IPS DF 4.7 (cell line): ENCODE results near the gene PAPPA2.
"Not testable (repeated sequence)": the region's sequence is repeated elsewhere in the genome, so short reads cannot be mapped to it uniquely, and the experiment has no call there.

Source experiments
- DNase-seq: peaks from one replicate; pipeline ENCODE4 v3.0.0-alpha.2; 2013; ENCODE audit warnings: low spot score; ENCODE audit errors: extremely low read depth

Gene PAPPA2, protein sequence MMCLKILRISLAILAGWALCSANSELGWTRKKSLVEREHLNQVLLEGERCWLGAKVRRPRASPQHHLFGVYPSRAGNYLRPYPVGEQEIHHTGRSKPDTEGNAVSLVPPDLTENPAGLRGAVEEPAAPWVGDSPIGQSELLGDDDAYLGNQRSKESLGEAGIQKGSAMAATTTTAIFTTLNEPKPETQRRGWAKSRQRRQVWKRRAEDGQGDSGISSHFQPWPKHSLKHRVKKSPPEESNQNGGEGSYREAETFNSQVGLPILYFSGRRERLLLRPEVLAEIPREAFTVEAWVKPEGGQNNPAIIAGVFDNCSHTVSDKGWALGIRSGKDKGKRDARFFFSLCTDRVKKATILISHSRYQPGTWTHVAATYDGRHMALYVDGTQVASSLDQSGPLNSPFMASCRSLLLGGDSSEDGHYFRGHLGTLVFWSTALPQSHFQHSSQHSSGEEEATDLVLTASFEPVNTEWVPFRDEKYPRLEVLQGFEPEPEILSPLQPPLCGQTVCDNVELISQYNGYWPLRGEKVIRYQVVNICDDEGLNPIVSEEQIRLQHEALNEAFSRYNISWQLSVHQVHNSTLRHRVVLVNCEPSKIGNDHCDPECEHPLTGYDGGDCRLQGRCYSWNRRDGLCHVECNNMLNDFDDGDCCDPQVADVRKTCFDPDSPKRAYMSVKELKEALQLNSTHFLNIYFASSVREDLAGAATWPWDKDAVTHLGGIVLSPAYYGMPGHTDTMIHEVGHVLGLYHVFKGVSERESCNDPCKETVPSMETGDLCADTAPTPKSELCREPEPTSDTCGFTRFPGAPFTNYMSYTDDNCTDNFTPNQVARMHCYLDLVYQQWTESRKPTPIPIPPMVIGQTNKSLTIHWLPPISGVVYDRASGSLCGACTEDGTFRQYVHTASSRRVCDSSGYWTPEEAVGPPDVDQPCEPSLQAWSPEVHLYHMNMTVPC (N-terminal part only)

GRCh38 chr1:176462674-176463378, at the start of gene PAPPA2:
TSS of gene PAPPA2 (plus strand) at chr1:176463175. CDS start at chr1:176556323, 93,148 bp downstream.
- no peak for DNase-seq

- no peak for DNase-seq
Observed at GRCh38 chr1:176416777-176417176, 46.2 kb upstream of the PAPPA2 start.

DNA sequence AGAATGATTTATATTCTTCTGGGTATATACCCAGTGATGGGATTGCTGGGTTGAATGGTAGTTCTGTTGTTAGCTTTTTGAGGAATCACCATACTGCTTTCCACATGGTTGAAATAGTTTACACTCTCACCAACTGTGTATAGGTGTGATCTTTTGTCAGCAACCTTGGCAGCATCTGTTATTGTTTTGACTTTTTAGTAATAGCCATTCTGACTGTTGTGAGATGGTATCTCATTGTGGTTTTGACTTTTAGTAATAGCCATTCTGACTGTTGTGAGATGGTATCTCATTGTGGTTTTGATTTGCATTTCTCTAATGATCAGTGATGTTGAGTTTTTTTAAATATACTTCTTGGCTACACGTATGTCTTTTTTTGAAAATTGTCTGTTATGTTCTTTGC, 43.4 kb upstream of the PAPPA2 start:
- not testable (repeated sequence) for DNase-seq

GRCh38 chr1:176434234-176434633, 28.7 kb upstream of the PAPPA2 start:
- DNase-seq = no peak

DNA sequence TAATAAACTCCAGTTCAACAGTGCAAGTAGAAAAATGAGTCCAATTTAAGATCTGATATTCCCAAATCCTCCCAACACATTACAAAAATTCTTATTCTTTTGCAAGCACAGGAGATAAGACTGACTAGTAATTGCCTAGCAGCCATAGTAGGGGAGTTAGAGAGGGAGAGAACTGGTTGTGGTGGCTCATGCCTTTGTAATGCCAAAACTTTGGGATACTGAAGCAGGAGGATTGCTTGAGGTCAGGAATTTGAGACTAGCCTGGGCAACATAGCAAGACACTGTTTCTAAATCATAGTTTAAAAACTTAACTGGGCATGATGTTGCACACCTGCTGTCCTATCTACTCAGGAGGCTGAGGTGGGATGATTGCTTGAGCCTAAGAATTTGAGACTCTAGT, 26.7 kb upstream of the PAPPA2 start:
- no peak for DNase-seq

GRCh38 chr1:176440176-176440575, 22.8 kb upstream of the PAPPA2 start:
- no peak for DNase-seq

DNA sequence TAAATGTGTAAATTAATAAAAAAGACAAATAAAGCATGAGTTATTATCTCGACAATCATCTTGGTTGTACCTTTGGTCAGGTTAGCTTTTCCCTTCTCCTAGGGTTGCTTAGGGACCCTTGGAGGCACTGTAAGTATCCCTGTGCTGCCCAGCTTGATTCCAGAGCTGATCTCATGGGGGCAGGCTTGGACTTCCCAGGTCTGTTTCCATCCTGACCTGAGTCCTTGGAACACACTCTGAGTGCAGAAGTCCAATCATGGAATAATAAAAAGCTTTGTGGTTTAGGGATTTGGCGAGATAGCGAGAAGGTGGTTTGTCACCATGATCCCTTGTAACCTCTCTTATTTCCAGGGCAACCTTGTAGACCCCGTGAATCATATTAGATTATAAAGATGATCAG, 18.7 kb upstream of the PAPPA2 start:
- no peak for DNase-seq

DNA sequence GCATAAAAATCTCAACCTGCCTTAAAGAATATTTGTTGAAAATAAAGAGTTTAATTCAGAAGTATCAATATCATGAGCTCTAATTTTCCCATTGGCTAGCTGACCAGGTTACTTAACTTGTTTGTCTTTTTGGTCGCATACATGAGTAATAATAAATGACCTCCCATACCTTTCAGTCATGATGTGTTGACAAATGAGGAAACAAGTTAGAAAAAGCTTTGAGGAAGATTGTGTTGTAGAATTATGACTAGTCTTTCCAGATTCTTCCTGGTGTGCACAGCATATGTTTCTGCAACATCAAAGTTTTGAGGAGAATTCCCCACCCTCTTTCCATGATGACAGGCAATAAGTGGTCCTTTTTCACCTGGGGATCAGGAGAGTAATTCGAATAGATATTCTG, 17.6 kb upstream of the PAPPA2 start:
- DNase-seq = no peak

DNA sequence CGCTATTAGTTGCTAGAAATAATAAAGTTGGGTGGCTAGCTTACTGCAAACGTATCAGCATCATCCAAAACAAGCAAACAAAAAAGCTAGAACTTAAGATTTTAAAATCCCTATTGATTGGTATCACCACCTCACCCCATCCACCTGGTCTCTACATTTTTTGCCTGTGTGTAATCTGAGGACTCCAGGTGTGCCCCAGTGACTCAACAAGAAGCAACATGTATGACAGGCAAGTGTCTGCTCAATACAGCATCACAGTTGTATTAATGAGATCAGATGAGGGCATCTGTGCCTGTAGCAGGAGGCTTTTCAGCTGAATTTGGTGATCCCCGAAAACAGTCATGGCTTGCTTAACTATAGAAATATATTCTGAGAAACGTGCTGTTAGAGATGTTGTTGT, 14.6 kb upstream of the PAPPA2 start:
- no peak for DNase-seq

GRCh38 chr1:176450526-176450925, 12.4 kb upstream of the PAPPA2 start:
- DNase-seq = no peak

- DNase-seq = not testable (repeated sequence)
Observed at GRCh38 chr1:176451741-176452140, 11.2 kb upstream of the PAPPA2 start.

DNA sequence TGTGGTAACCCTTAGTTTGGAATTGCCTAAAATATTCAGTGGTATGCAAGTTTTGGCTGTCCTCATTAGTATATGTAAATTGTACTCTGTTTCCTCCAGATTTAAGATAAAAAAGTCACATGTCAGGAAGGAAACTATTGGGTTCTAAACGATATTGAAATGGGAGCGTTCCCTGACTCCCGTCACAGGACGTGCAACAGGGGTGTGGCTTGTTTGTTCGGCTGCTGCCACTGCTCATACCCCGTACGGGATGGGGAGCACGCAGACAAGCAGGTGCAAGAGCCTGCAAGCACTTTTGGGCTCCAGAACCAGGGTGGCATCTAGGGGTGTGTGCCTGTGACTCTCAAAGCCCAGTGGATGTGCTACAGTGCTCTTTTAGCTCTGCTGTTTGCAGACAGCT, 6.2 kb upstream of the PAPPA2 start:
- DNase-seq = no peak

DNA sequence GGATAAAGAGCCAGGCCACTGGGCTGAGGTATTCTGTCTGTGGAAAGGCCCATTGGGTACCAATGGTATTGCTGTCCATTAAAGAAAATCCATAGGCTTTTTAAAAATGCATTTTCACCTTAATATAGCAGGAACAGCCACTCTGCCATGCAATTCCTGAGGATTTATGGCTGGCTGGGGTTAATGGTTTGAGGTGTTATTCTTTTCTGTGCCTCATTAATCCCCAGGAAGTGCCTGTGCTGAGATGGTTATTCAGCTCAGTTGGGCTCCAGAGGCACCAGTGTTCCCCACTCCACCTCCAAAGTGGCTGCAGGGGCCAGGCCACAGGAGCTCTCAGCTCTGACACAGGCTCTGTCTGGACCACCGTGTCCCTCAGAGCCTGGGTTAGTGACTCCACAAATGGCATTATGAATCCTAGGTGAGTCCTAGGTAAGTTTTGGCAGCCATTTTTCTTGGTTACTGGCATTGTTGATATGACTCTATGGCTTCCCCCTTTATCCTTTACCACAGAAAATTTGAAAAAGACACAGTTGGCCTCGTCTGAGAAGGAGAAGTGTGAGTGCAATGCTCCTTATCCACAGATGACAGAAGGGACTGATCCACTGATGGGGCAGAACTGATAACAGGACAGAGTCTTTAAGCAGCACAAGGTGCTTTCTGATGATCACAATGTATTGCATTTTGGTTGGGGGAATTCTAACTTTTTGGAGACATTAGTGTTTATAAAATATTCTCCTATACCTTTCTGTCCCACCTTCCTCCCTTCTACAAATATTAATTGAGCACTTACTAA, 2.2 kb upstream of the PAPPA2 start:
- DNase-seq = no peak

GRCh38 chr1:176461576-176461975, 1.4 kb upstream of the PAPPA2 start:
- no peak for DNase-seq

GRCh38 chr1:176466514-176466913, 3.5 kb downstream of the PAPPA2 start:
- DNase-seq = peak; percentile 36

GRCh38 chr1:176469450-176470010, 6.6 kb downstream of the PAPPA2 start:
- DNase-seq = no peak

- DNase-seq = no peak
Observed at GRCh38 chr1:176471338-176472121, 8.6 kb downstream of the PAPPA2 start.

- DNase-seq = no peak
Observed at GRCh38 chr1:176479971-176480370, 17.0 kb downstream of the PAPPA2 start.

DNA sequence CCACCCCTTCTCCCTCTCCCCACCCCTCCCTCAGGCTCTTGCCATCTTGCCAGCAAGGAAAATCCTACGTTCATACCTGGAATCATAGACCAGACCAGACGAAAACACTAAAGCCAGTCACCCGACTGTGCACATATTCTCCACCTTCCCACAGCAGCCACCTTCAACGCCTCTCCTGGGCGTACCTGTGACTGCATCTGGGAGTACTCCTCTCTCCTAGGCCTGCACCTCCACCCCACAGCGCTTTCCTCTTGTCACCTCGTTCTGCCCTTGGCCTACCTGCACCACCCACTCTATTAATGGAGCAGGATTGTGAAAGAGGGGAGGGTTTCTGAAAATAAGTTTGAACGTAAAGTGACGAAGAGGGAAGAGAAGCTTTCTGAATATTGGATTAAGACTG, 17.8 kb downstream of the PAPPA2 start:
- no peak for DNase-seq

DNA sequence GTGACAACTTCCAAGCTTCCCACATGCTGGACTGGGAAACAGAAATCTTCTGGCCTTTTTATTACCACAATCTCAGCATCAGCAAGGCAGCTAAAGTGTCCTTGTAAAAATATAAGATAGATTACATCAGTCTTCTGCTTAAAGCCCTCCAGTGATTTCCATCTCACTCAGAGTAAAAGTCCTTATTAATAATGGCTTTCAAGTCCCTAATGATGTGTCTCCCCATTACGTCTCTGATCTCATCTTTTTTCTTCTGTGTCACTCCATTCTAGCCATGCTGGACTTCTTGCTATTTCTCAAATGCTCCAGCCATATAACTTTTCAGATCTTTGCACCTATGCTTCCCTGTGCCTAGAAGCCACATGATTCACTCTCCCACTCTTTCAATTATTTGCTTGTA, 22.1 kb downstream of the PAPPA2 start:
- no peak for DNase-seq
